Astrocyte (in vitro differentiated cells and primary cell): ENCODE results near the gene SHISAL1. TPM values are rescaled to one million over a fixed set of nuclear protein-coding genes. Genes with fewer than 3 reads are reported as not detected.

Source experiments
- DNase-seq: peaks from one replicate; pipeline ENCODE4 v3.0.0-alpha.2; 2010; ENCODE audit warnings: low read depth
- FAIRE-seq: peaks from 2 replicates; lab custom pipeline; 2011; peaks lifted over from hg19 to GRCh38; lab: Jason Lieb, UNC
- H2AFZ ChIP-seq: 2 replicates; pipeline ENCODE4 v1.6.0; 2012; ENCODE audit warnings: low read depth, low read length, inconsistent platforms
- H3K27ac ChIP-seq: 2 replicates; pipeline ENCODE4 v1.5.1; 2011; ENCODE audit warnings: low read depth, low read length, inconsistent platforms
- H3K27me3 ChIP-seq: 2 replicates; pipeline ENCODE4 v1.6.0; 2011; ENCODE audit warnings: low read length, inconsistent platforms; ENCODE audit not compliant: insufficient read depth
- H3K36me3 ChIP-seq: 2 replicates; pipeline ENCODE4 v1.5.1; 2011; ENCODE audit warnings: low read length, inconsistent platforms; ENCODE audit not compliant: insufficient read depth
- H3K4me1 ChIP-seq: 2 replicates; pipeline ENCODE4 v1.5.1; 2011; ENCODE audit warnings: low read length, inconsistent platforms; ENCODE audit not compliant: insufficient read depth
- H3K4me2 ChIP-seq: 2 replicates; pipeline ENCODE4 v1.6.0; 2012; ENCODE audit warnings: low read length, inconsistent platforms
- H3K4me3 ChIP-seq: 2 replicates; pipeline ENCODE4 v1.5.1; 2011; ENCODE audit warnings: low read depth, mild to moderate bottlenecking, low read length, inconsistent platforms; ENCODE audit not compliant: insufficient read depth
- H3K79me2 ChIP-seq: 2 replicates; pipeline ENCODE4 v1.6.0; 2012; ENCODE audit warnings: mild to moderate bottlenecking, low read length, inconsistent platforms; ENCODE audit not compliant: insufficient read depth
- H3K9ac ChIP-seq: 2 replicates; pipeline ENCODE4 v1.6.0; 2012; ENCODE audit warnings: mild to moderate bottlenecking, low read length, inconsistent platforms
- H3K9me3 ChIP-seq: 2 replicates; pipeline ENCODE4 v1.5.1; 2012; ENCODE audit warnings: low read depth, mild to moderate bottlenecking, low read length, inconsistent platforms; ENCODE audit not compliant: insufficient read depth
- H4K20me1 ChIP-seq: 2 replicates; pipeline ENCODE4 v1.6.0; 2012; ENCODE audit warnings: low read length, inconsistent platforms; ENCODE audit not compliant: insufficient read depth
- H3K27ac Mint-ChIP-seq: one replicate; pipeline ENCODE4 v1.8.0; 2021; ENCODE audit warnings: mild to moderate bottlenecking, mixed read lengths; ENCODE audit not compliant: unreplicated experiment
- H3K27me3 Mint-ChIP-seq: one replicate; pipeline ENCODE4 v1.8.0; 2021; ENCODE audit warnings: low read depth, mixed read lengths; ENCODE audit not compliant: unreplicated experiment
- H3K36me3 Mint-ChIP-seq: one replicate; pipeline ENCODE4 v1.8.0; 2021; ENCODE audit warnings: low read depth, mixed read lengths; ENCODE audit not compliant: unreplicated experiment
- H3K4me1 Mint-ChIP-seq: one replicate; pipeline ENCODE4 v1.8.0; 2021; ENCODE audit warnings: low read depth, mixed read lengths; ENCODE audit not compliant: unreplicated experiment
- H3K4me3 Mint-ChIP-seq: one replicate; pipeline ENCODE4 v1.8.0; 2021; ENCODE audit warnings: mild to moderate bottlenecking, moderate library complexity, mixed read lengths; ENCODE audit not compliant: unreplicated experiment
- H3K9me3 Mint-ChIP-seq: one replicate; pipeline ENCODE4 v1.8.0; 2021; ENCODE audit warnings: mild to moderate bottlenecking, mixed read lengths; ENCODE audit not compliant: unreplicated experiment
- EZH2 ChIP-seq: IDR thresholded peaks from 2 replicates; pipeline ENCODE4 v1.6.1; 2012; ENCODE audit warnings: mild to moderate bottlenecking, low read length, inconsistent platforms; ENCODE audit not compliant: insufficient read depth
- total RNA-seq: library from RNA; stranded (reverse); gene quantifications from 2 replicates; pipeline ENCODE4 v1.2.1, GENCODE V29; 2021
- TF ChIP-seq, protein P1 (sequence below): IDR thresholded peaks from 2 replicates; pipeline ENCODE4 v1.5.1; 2011; ENCODE audit warnings: low read depth, mild to moderate bottlenecking, inconsistent platforms, low read length, moderate library complexity; ENCODE audit not compliant: insufficient read depth

Gene SHISAL1
- total RNA-seq, 1 donor from 2014 or later, result 0.36 TPM

DNA sequence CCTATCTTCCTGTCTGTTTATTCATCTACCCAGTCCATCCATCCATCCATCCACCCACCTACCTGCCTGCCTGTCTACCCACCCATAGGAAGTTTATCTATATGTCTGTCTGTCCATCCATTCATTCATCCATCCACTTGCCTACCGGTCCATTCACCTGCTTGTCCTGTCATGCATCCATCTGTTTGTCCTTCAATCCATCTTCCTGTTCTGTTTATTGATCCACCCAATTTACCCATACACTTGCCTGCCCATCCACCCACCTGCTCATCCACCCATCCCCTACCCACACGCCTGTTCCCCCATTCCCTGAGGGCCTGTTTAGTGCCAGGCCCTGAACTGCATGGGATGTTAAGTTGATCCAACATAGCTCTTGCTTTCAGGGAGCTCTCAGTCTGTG lies 113.6 kb downstream of the SHISAL1 start:
- Histone ChIP-seq H3K9ac (no peak overlapping the region), H3K27ac (no peak overlapping the region), H2AFZ (no peak overlapping the region), H3K4me3 (no peak overlapping the region), H4K20me1 (no peaks in the 10 kb centered on the region), H3K79me2 (no peaks in the 10 kb centered on the region), H3K4me1 (peaks cover 6% of the 10 kb centered on the region), H3K27me3 (peaks cover 12% of the 10 kb centered on the region), H3K4me2 (no peak overlapping the region), H3K9me3 (no peaks in the 10 kb centered on the region), H3K36me3 (no peaks in the 10 kb centered on the region)
- no peak for TF ChIP-seq EZH2
- TF ChIP-seq, protein P1, sequence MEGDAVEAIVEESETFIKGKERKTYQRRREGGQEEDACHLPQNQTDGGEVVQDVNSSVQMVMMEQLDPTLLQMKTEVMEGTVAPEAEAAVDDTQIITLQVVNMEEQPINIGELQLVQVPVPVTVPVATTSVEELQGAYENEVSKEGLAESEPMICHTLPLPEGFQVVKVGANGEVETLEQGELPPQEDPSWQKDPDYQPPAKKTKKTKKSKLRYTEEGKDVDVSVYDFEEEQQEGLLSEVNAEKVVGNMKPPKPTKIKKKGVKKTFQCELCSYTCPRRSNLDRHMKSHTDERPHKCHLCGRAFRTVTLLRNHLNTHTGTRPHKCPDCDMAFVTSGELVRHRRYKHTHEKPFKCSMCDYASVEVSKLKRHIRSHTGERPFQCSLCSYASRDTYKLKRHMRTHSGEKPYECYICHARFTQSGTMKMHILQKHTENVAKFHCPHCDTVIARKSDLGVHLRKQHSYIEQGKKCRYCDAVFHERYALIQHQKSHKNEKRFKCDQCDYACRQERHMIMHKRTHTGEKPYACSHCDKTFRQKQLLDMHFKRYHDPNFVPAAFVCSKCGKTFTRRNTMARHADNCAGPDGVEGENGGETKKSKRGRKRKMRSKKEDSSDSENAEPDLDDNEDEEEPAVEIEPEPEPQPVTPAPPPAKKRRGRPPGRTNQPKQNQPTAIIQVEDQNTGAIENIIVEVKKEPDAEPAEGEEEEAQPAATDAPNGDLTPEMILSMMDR, result no peak
- Mint-ChIP-seq H3K4me3 (no peak overlapping the region), H3K27ac (no peak overlapping the region), H3K36me3 (no peaks in the 10 kb centered on the region), H3K27me3 (peaks cover 44% of the 10 kb centered on the region), H3K9me3 (peaks cover 2% of the 10 kb centered on the region), H3K4me1 (peaks cover 17% of the 10 kb centered on the region)
- no peak for FAIRE-seq
- DNase-seq, result no peak

DNA sequence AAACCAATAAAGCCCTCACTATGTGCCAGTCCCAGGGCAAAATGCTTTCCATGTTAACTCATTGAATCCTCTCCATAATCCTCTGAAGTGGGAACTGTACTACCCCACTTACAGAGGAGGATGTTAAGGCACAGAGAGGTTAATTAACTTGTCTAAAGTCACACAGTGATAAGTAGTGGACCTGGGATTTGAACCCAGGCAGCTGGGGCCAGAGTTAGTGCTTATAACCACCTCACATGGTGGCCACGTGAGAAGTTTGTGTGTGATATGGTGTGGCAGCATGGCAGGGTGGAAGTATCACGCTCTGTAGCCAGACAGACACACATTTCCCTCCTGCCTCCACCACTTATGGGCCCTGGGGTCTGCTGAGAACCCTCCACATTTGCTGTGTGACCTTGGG lies 115.5 kb downstream of the SHISAL1 start:
- Mint-ChIP-seq H3K9me3 (peaks cover 2% of the 10 kb centered on the region), H3K27me3 (peaks cover 50% of the 10 kb centered on the region), H3K27ac (no peak overlapping the region), H3K4me1 (peaks cover 10% of the 10 kb centered on the region), H3K36me3 (no peaks in the 10 kb centered on the region), H3K4me3 (no peak overlapping the region)
- Histone ChIP-seq H3K36me3 (no peaks in the 10 kb centered on the region), H3K4me3 (no peak overlapping the region), H3K27ac (no peak overlapping the region), H3K9me3 (peaks cover 2% of the 10 kb centered on the region), H3K9ac (no peak overlapping the region), H4K20me1 (no peaks in the 10 kb centered on the region), H3K79me2 (no peaks in the 10 kb centered on the region), H3K4me2 (no peak overlapping the region), H3K27me3 (peaks cover 12% of the 10 kb centered on the region), H3K4me1 (peaks cover 6% of the 10 kb centered on the region), H2AFZ (no peak overlapping the region)
- DNase-seq (no peak), FAIRE-seq (no peak)
- TF ChIP-seq EZH2, result no peak
- TF ChIP-seq, protein P1, result no peak

DNA sequence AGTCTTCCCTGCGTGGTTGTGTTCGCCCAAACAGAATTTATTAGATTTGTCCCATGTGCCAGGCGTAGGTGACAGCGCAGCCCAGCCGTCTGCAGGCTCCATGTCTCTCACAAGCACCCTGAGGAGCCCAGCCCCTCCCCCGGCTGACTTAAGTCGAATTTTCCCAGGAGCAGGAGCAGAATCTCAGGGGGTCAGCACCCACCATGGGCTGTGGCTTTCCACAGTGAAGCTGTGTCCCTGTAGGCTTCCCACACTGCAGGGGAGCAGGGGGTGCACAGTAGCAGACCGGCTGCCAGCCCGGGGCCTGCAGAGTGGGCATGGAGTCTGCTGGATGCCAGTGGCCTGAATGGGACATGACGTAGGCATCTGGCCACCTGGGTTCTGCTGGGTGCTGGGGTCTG lies 116.0 kb downstream of the SHISAL1 start:
- H3K9ac ChIP-seq, result no peak overlapping the region

More for the DNA sequence above, 116.0 kb downstream of the SHISAL1 start:
- Mint-ChIP-seq H3K36me3 (no peaks in the 10 kb centered on the region), H3K27ac (no peak overlapping the region), H3K27me3 (peaks cover 47% of the 10 kb centered on the region), H3K4me1 (peaks cover 4% of the 10 kb centered on the region), H3K4me3 (no peak overlapping the region), H3K9me3 (peaks cover 2% of the 10 kb centered on the region)
- H3K4me3 ChIP-seq, result no peak overlapping the region
- no peak overlapping the region for H2AFZ ChIP-seq
- peaks cover under 1% of the 10 kb centered on the region for H3K4me1 ChIP-seq
- no peak overlapping the region for H3K4me2 ChIP-seq
- peaks cover 2% of the 10 kb centered on the region for H3K9me3 ChIP-seq
- H4K20me1 ChIP-seq, result no peaks in the 10 kb centered on the region
- TF ChIP-seq, protein P1, result no peak
- TF ChIP-seq EZH2, result no peak
- H3K79me2 ChIP-seq, result no peaks in the 10 kb centered on the region
- H3K36me3 ChIP-seq, result no peaks in the 10 kb centered on the region
- FAIRE-seq (no peak), DNase-seq (no peak)
- H3K27ac ChIP-seq, result no peak overlapping the region
- H3K27me3 ChIP-seq, result peaks cover 12% of the 10 kb centered on the region
